SK-N-SH treated with all-trans-retinoic acid at 6 μM for 48 hours (cell line): ENCODE data around the gene KLRC4.

ENCODE experiments used
- ATAC-seq: fragments of 200-7000 bp; cut with Tn5 transposase; 3 replicates; pipeline ENCODE4 v1.9.1; 2020; ENCODE audit warnings: mild to moderate bottlenecking, moderate library complexity
- ARNTL ChIP-seq: fragments of 450-650 bp; formaldehyde crosslinking; IDR thresholded peaks from 2 replicates; pipeline ENCODE4 v1.5.0; 2020; ENCODE audit warnings: low read depth, mild to moderate bottlenecking, moderate library complexity, borderline replicate concordance
- BACH2 ChIP-seq: fragments of 250-450 bp; sonication (Bioruptor Pico); IDR thresholded peaks from 2 replicates; pipeline ENCODE4 v1.9.0; 2021; ENCODE audit warnings: mild to moderate bottlenecking, borderline replicate concordance
- CREB5 ChIP-seq: fragments of 250-450 bp; sonication (Bioruptor Pico); IDR thresholded peaks from 2 replicates; pipeline ENCODE4 v1.5.1; 2020; ENCODE audit warnings: low read depth, mild to moderate bottlenecking, moderate library complexity
- CSDC2 ChIP-seq: fragments of 250-450 bp; sonication (Bioruptor Pico); IDR thresholded peaks from 2 replicates; pipeline ENCODE4 v1.5.0; 2020; ENCODE audit warnings: mild to moderate bottlenecking, moderate library complexity
- CSRNP3 ChIP-seq: fragments of 250-450 bp; sonication (Bioruptor Pico); IDR thresholded peaks from 2 replicates; pipeline ENCODE4 v1.5.1; 2021; ENCODE audit warnings: mild to moderate bottlenecking, moderate library complexity
- ESRRG ChIP-seq: fragments of 250-450 bp; sonication (Bioruptor Pico); IDR thresholded peaks from 2 replicates; pipeline ENCODE4 v1.6.1; 2021; ENCODE audit warnings: mild to moderate bottlenecking
- GLIS3 ChIP-seq: fragments of 250-450 bp; sonication (Bioruptor Pico); IDR thresholded peaks from 2 replicates; pipeline ENCODE4 v1.5.0; 2020; ENCODE audit warnings: mild to moderate bottlenecking, moderate library complexity
- OSR1 ChIP-seq: fragments of 250-450 bp; sonication (Bioruptor Pico); IDR thresholded peaks from 2 replicates; pipeline ENCODE4 v1.8.0; 2022; ENCODE audit warnings: moderate library complexity, mild to moderate bottlenecking, inconsistent platforms
- POU6F1 ChIP-seq: fragments of 250-450 bp; sonication (Bioruptor Pico); IDR thresholded peaks from 2 replicates; pipeline ENCODE4 v1.8.0; 2021; ENCODE audit warnings: low read depth, mild to moderate bottlenecking, moderate library complexity, borderline replicate concordance
- PPARA ChIP-seq: fragments of 250-450 bp; sonication (Bioruptor Pico); IDR thresholded peaks from 2 replicates; pipeline ENCODE4 v1.5.0; 2020; ENCODE audit warnings: mild to moderate bottlenecking, borderline replicate concordance
- RARB ChIP-seq: fragments of 250-450 bp; sonication (Bioruptor Pico); IDR thresholded peaks from 2 replicates; pipeline ENCODE4 v1.8.0; 2021; ENCODE audit warnings: mild to moderate bottlenecking, moderate library complexity
- SNAI2 ChIP-seq: fragments of 250-450 bp; sonication (Bioruptor Pico); IDR thresholded peaks from 2 replicates; pipeline ENCODE4 v1.5.0; 2020; ENCODE audit warnings: mild to moderate bottlenecking, moderate library complexity
- TCF4 ChIP-seq: fragments of 250-450 bp; sonication (Bioruptor Pico); IDR thresholded peaks from 2 replicates; pipeline ENCODE4 v1.8.0; 2021; ENCODE audit warnings: mild to moderate bottlenecking, moderate library complexity, borderline replicate concordance
- TOX ChIP-seq: fragments of 250-450 bp; sonication (Bioruptor Pico); IDR thresholded peaks from 2 replicates; pipeline ENCODE4 v1.8.0; 2021; ENCODE audit warnings: mild to moderate bottlenecking, moderate library complexity, borderline replicate concordance
- TSHZ2 ChIP-seq: fragments of 250-450 bp; sonication (Bioruptor Pico); IDR thresholded peaks from 2 replicates; pipeline ENCODE4 v1.5.0; 2020; ENCODE audit warnings: mild to moderate bottlenecking, moderate library complexity
- ZC3H10 ChIP-seq: fragments of 250-450 bp; sonication (Bioruptor Pico); IDR thresholded peaks from 2 replicates; pipeline ENCODE4 v1.5.1; 2021; ENCODE audit warnings: mild to moderate bottlenecking, moderate library complexity
- ZFP3 ChIP-seq: fragments of 250-450 bp; sonication (Bioruptor Pico); IDR thresholded peaks from 2 replicates; pipeline ENCODE4 v1.5.0; 2020; ENCODE audit warnings: mild to moderate bottlenecking, moderate library complexity
- ZFP30 ChIP-seq: fragments of 450-650 bp; formaldehyde crosslinking; IDR thresholded peaks from 2 replicates; pipeline ENCODE4 v1.5.0; 2022; ENCODE audit warnings: mild to moderate bottlenecking, moderate library complexity
- ZNF565 ChIP-seq: fragments of 450-650 bp; formaldehyde crosslinking; conservative IDR thresholded peaks from 2 replicates; pipeline ENCODE4 v1.5.0; 2020; ENCODE audit warnings: low read depth, mild to moderate bottlenecking, moderate library complexity
- ZNF70 ChIP-seq: fragments of 450-650 bp; formaldehyde crosslinking; IDR thresholded peaks from 2 replicates; pipeline ENCODE4 v1.5.0; 2020; ENCODE audit warnings: mild to moderate bottlenecking, moderate library complexity
- ZNF8 ChIP-seq: fragments of 450-650 bp; formaldehyde crosslinking; IDR thresholded peaks from 2 replicates; pipeline ENCODE4 v1.5.0; 2020; ENCODE audit warnings: mild to moderate bottlenecking, moderate library complexity
- TF ChIP-seq, protein P1 (sequence below): fragments of 250-450 bp; sonication (Bioruptor Pico); IDR thresholded peaks from 2 replicates; pipeline ENCODE4 v1.8.0; 2020; ENCODE audit warnings: mild to moderate bottlenecking, moderate library complexity, borderline replicate concordance

Gene KLRC4

GRCh38 chr12:10404798-10405197 lies 4.8 kb downstream of the KLRC4 start:
- no peak for ATAC-seq

GRCh38 chr12:10400829-10401228 lies 8.7 kb downstream of the KLRC4 start:
- no peak for ATAC-seq
- TF ChIP-seq ZNF565: no peak

More at GRCh38 chr12:10404798-10405197, 4.8 kb downstream of the KLRC4 start:
- TF ChIP-seq ZC3H10 (CRISPR knock-in tag): no peak
- no peak for TF ChIP-seq CSRNP3 (CRISPR knock-in tag)
- no peak for TF ChIP-seq SNAI2
- TF ChIP-seq ZNF8 (CRISPR knock-in tag): no peak
- no peak for TF ChIP-seq ZNF565
- no peak for TF ChIP-seq ARNTL
- no peak for TF ChIP-seq TSHZ2 (CRISPR knock-in tag)
- TF ChIP-seq POU6F1 (CRISPR knock-in tag): no peak
- no peak for TF ChIP-seq OSR1 (CRISPR knock-in tag)
- no peak for TF ChIP-seq GLIS3 (CRISPR knock-in tag)
- TF ChIP-seq ZFP30 (CRISPR knock-in tag): no peak
- TF ChIP-seq CSDC2 (CRISPR knock-in tag): no peak
- TF ChIP-seq, protein P1, sequence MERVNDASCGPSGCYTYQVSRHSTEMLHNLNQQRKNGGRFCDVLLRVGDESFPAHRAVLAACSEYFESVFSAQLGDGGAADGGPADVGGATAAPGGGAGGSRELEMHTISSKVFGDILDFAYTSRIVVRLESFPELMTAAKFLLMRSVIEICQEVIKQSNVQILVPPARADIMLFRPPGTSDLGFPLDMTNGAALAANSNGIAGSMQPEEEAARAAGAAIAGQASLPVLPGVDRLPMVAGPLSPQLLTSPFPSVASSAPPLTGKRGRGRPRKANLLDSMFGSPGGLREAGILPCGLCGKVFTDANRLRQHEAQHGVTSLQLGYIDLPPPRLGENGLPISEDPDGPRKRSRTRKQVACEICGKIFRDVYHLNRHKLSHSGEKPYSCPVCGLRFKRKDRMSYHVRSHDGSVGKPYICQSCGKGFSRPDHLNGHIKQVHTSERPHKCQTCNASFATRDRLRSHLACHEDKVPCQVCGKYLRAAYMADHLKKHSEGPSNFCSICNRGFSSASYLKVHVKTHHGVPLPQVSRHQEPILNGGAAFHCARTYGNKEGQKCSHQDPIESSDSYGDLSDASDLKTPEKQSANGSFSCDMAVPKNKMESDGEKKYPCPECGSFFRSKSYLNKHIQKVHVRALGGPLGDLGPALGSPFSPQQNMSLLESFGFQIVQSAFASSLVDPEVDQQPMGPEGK: no peak
- TF ChIP-seq ESRRG (CRISPR knock-in tag): no peak

DNA sequence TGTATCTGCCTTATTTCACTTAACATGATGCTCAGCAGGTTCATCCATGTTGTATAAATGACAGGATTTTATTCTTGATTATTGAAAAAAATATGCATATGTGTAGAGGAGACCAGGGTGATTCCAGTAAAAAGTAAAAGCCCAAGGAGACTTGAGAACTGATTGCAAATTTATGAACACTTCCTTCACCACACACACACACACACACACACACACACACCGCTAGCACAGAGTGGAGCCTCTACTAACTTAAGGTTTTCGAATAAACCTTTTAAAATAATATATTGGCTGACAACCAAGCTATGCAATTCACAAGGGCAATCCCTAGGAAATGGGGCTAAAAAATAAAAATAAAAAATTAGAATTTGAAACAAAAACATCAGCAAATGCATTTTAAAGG lies 11.4 kb downstream of the KLRC4 start:
- ATAC-seq: no peak
- no peak for TF ChIP-seq BACH2 (CRISPR knock-in tag)
- no peak for TF ChIP-seq CSRNP3 (CRISPR knock-in tag)
- TF ChIP-seq OSR1 (CRISPR knock-in tag): no peak
- no peak for TF ChIP-seq TOX
- TF ChIP-seq ESRRG (CRISPR knock-in tag): no peak
- TF ChIP-seq CREB5 (CRISPR knock-in tag): no peak
- no peak for TF ChIP-seq ZFP30 (CRISPR knock-in tag)
- no peak for TF ChIP-seq GLIS3 (CRISPR knock-in tag)
- TF ChIP-seq TCF4 (CRISPR knock-in tag): no peak
- no peak for TF ChIP-seq ZFP3
- TF ChIP-seq RARB (CRISPR knock-in tag): no peak
- TF ChIP-seq ZNF70 (CRISPR knock-in tag): no peak
- no peak for TF ChIP-seq ZC3H10 (CRISPR knock-in tag)
- no peak for TF ChIP-seq PPARA (CRISPR knock-in tag)
